NCI-H748 treated with DMSO at 0.1 percent for 48 hours (cell line): ENCODE data around the gene ATXN1L.
"Not testable (repeated sequence)": the region's sequence is repeated elsewhere in the genome, so short reads cannot be mapped to it uniquely, and the experiment has no call there.

Experiments used
- DNase-seq: peaks from one replicate; lab custom pipeline; 2025; lab: John Stamatoyannopoulos, UW

ATXN1L gene

GRCh38 chr16:71853413-71853812 is 7.6 kb downstream of the ATXN1L start:
- no peak for DNase-seq

GRCh38 chr16:71854369-71854948 is 8.7 kb downstream of the ATXN1L start:
- no peak for DNase-seq

DNA sequence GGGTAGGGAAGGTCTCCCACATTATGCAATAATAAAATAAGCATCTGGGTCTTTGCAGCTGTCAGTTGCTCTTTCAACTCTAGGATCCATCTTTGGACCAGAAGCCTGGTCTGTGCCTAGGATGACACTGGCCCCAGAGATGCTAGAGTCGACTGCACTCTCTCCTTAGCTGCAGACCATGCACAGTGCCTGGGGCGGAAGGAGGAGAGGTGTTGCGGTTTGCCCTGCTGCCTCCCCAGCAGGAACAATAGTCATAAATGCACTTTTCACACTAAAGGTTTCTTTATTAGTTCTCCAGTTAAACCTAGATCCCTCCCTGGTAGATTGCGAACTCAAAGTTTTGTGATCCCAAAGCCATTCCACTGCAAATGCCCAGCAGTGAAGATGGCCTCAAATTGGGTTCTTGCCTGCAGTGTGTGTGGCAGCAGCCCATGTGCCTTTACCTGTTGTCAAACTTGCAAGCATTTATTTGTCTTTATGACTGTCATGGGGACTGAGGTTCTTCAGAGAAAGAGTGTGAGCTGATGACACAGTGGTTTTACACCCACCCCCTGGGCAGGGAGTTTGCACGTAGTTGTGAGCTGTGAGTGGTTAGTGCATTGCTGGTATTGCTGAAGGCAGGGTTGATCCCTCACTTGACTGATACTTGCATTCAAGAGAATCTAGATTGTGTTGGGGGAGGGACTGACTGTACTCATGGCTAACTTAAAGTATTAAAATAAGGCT is 10.3 kb downstream of the ATXN1L start:
- no peak for DNase-seq

DNA sequence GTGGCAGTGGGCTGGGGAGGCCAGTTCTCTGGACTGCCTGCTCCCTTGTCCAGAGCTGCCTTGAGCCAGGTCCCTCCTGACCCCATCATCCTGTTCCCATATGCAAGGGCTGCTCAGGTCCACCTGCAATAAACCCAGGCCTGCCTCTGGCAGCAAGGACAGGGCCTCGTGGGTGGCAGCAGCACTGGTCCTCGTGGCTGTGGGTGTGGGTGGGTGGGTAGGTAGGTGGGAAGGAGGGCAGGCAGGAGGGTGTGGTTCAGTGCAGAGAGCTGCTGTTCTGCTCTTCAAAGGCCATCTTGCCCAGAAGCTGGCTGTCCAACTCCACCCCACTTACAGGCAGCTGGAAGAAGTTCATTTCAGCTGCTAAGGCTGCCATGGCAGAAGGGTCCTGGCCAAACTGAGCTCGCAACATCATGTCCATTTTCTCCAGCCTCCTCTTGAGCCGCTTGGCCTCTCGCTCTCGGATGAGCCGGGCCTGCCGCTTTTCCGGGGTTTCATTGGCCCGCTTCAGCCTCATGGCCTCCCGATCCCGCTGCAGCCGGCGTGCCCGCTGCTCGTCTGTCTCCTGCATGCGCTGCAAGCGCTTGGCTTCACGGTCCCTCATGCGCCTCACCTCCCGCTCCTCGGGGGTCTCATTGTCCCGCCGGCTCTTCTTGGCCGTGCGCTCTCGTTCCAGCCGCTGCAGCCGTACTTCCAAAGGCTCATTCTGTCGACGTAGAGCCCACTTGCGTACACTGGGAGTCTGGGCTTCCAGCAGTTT is 14.2 kb downstream of the ATXN1L start:
- no peak for DNase-seq

DNA sequence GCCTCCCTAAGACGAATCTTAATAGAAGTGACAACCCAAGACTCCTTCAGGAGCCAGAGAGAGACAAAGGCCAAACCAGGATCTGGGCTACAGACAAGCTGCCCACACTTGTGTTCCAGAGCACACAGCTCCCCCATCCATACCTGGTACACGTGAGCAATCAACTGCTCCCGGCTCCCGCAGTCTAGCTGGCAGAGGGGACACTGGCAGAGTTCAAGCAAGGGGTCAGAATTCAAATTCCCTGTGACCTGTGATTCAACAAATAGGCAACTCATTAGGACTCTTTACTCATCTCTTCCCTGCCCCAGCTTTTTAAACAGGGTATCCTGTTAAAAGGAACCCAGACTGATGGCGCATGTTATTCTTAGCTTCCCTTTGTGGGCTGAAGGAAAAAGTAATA is 18.2 kb downstream of the ATXN1L start:
- no peak for DNase-seq

DNA sequence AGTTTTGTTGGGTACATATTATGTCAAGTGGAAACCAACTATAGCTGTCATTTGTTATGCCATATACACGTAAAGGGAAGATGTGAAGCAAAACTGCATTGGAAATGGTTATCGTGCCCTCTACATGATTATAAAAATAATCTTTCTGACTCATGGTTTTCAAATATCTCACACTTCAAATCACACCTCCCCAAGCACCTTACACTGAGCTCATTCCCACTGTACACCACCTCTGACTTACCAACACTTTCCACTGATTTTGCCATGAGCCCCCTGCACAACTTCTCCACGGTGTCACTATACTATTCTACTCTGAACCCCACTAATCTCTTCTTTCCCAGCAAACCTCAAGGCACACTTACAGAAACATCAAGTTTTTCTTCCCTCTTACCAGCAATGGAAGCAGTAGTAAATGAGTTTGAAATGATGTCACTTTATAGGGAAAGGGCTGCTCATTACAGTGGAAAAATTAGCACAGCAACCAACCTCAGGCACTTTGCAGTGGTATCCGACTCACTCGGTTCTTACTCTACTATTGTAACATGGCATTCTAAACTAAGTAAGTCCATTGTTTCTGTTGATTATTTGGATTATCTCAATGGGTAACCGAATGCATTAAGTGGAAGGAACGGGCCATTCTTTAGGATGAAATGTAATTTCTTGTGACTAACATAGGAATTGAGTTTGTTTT is 19.5 kb downstream of the ATXN1L start:
- no peak for DNase-seq

DNA sequence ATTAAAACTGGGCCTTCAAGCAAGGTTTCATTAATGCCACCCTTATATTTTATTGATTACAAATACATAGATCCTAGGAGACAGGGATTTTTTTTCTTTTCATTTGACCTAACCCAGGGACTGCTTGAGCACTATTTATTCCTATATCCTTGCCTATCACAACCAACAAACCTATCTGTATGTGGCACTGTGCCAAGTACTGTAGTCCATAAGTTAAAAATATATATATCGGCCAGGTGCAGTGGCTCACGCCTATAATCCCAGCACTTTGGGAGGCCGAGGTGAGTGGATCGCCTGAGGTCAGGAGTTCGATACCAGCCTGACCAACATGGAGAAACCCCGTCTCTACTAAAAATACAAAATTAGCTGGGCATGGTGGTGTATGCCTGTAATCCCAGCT is 21.4 kb downstream of the ATXN1L start:
- not testable (repeated sequence) for DNase-seq

GRCh38 chr16:71867939-71868338 is 22.2 kb downstream of the ATXN1L start:
- no peak for DNase-seq

DNA sequence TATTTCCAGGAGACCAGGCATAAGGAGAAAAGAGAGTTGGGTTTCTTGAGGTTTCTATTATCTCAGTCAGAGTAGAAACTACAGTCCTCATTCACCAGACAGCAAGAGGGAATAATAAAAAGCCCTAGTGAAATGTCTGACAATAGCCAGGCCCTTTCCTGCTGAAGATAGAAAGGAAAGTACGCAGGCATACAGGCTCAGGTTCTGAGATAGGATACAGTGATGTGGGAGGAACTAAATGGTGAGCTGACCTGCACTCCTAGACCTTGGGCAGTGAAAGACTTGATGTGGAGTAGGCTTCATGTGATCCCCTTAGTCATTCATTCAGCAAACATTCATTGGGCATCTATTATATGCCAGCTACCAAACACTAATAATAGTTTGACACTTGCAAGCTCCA is 23.3 kb downstream of the ATXN1L start:
- no peak for DNase-seq

GRCh38 chr16:71870818-71871217 is 25.0 kb downstream of the ATXN1L start:
- DNase-seq, result no peak

- DNase-seq, result no peak
Observed at GRCh38 chr16:71873199-71873598, 27.4 kb downstream of the ATXN1L start.

DNA sequence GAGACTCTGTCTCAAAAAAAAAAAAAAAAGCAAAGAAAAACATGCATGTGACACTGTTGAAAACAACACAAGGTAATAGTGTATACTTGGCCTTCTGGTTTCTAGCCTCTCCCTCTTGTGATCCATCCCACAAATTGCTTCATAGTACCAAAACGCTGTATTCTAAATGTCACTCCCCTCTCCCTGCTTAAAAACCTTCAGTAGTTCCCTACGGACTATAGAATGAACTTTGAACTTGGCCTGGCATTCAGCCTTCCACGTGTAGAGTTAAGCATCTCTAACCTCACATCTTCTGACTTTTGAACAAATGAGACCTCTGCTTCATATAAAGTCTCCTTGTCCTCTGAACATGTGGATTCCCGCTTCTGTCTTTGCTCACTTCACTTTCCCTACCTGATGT is 33.1 kb downstream of the ATXN1L start:
- no peak for DNase-seq

DNA sequence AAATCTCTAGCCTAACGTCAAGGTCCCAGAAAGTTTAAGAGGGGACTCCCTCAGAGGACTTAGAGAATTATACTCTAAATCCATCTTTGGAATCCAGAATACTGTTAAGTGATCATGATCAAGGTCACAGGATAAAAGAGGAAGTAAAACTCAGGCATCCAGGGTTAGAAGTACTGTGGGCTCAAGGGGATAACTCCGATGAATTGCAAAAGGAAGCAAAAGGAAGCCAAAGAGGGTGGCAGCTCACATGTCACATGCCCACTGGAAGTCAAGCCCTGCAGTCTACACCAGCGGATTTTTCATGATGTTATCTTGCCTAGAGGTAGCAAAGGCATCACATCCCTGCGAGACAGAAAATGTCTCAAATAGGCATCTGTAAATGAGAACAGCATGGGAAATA is 34.4 kb downstream of the ATXN1L start:
- DNase-seq, result no peak

GRCh38 chr16:71882505-71883167 is 36.9 kb downstream of the ATXN1L start:
- peak; percentile 64 for DNase-seq

DNA sequence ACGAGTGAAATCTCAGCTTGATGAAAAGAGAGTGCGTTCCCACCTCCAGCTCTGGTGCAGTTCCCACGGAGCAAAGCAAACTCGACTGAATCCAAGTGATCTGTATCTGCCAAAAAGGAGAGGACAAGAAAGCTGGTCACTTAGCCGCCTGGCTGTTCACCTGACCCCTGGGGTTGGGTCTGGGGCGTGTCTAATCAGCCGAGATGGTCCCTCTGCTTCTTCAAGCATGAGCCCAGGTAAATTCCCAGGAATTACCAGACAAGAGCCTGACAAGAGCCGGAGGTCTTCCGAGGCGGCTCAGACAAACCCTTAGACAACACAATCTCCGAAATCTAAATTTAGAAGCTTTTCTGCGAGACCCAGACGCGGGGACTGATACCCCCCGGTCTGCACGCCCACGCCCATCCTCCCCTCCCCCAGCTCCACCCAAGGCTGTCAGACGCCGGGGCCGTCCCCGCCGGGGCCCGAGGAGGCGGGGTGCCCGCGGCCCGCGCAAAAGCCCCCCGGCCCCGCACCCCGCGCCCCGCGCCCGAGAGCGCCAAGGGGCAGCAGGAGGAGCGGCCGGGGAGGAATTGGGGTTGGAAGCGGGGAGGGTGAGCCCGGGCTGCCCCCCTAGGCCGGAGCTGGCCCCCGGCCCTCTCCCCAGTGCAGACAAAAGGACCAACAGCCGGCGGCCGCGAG is 37.5 kb downstream of the ATXN1L start:
- peak; percentile 42 for DNase-seq

DNA sequence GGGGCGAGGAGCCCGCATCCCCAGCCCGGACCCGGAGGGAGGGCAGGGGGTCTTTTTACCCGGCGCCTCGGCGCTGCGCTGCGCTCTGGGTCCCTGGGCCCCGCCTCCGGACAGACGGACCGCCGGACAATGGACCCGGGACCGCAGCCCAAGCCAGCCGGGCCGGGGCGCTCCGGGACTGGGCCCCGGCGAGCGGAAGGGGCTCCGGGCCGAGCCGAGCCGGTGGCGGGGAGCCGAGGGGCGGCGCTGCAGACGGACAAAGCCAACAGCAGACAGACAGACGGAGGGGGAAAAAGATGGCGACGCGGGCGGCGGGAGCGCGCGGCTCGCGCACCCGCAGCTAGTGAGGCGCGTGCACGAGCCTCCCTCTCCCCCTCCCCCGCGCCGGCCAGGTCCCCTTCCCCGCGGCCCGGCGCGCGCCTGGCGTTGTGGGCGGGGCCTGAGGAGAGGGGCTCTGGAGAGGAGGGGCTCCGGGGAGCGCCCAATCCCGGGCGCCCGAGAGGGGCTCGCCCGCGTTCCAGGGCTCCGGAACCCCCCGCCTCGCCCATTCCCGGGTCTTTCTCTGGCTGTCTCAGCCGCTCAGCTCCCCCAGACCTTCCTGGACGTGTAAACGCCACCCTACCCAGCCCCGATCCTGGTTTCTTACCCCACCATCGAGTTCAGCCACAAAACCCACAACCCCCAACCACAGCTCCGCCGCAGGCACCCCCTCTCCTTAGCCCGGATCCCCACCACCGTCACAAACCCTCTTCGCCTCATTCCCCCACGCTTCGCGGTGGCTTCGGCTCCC is 38.3 kb downstream of the ATXN1L start, which contains the start of gene ZNF821:
ZNF821 (minus strand) TSS at position 334 of the 790 bp plus-strand sequence. CDS start 4,236 bp downstream, outside the sequence.
- peak; percentile 45 for DNase-seq

- no peak for DNase-seq
Observed at GRCh38 chr16:71885261-71885650, 39.5 kb downstream of the ATXN1L start.

DNA sequence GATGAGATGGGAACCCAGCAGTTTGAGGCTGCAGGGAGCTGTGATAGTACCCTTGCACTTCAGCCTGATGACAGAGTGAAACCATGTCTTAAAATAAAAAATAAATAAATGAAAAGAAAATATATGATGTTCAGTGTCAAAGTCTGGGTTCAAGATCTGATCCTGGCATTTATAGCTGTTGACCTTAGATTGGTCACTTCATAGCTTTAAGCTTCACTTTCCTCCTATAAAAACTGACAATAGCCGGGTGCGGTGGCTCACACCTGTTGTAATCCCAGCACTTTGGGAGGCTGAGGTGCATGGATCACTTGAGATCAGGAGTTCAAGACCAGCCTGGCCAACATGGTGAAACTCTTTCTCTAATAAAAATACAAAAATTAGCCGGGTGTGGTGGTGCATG is 43.4 kb downstream of the ATXN1L start:
- DNase-seq, result no peak

DNA sequence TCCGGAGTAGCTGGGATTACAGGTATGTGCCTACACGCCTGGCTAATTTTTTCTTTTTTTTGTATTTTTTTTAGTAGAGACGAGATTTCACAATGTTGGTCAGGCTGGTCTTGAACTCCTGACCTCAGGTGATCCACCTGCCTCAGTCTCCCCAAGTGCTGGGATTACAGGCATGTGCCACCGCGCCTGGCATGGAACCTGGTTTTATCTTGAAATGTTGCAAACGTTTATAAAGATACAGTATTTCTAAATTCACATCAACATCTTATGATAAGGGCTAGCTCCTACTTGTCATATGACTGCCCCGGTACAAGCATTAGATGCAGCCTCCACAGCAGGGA is 48.1 kb downstream of the ATXN1L start:
- no peak for DNase-seq

- DNase-seq, result peak; percentile 3
Observed at GRCh38 chr16:71894229-71894920, 48.6 kb downstream of the ATXN1L start.
